ENCODE measurements around the gene DTHD1.

DTHD1 gene

GRCh38 chr4:36273276-36273675 lies 8.1 kb upstream of the DTHD1 start:
- no peak for DNase-seq

- no peak for DNase-seq
These were observed 7.3 kb upstream of the DTHD1 start for GRCh38 chr4:36274158-36274557.

GRCh38 chr4:36277533-36277932 lies 3.9 kb upstream of the DTHD1 start:
- DNase-seq, result no peak

DNA sequence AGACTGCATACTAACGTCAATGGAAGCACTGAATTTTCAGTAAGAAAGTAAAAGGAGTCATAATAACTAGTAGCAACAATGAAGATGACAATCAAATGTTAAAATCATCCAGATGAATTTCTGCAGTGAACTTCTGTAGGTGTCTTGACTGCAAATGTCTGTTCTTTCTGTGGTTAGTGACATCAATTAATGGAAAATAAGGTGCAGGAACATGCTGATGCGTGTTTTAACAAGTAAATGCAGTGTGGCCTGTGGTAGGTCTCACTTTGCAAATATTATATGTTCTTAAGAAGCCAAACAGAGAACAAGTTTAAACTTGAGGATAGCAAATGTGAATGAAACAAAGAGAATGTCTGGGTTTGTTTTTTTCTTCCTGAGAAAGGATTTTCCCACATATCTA lies 2.6 kb upstream of the DTHD1 start:
- no peak for DNase-seq

- DNase-seq, result no peak
These were observed 861 bp upstream of the DTHD1 start for GRCh38 chr4:36280555-36280954.

DNA sequence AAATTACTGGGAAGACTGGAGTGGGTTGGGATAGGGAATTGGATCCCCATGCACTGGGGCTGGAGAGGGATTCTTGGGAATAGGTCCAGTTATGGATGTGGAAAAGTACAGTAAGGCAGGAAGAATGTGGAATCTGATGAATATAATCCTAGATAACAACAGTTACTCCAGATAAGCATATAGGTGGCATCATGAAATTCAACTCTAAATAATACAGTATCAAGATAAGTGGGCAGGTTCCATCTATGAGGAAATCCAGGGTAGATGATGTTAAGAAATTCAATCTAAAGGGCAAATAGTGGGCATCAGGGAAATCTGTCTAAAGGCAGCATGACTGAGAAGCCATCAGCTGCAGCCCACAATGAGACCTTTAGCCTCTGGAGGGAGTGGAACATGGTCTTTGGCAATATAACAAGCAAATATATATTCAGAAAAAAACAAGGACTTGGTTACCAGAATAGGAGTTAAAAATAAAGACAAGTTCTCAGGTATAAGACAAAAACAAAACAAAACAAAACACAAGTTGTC lies 1.2 kb downstream of the DTHD1 start:
- DNase-seq, result no peak

DNA sequence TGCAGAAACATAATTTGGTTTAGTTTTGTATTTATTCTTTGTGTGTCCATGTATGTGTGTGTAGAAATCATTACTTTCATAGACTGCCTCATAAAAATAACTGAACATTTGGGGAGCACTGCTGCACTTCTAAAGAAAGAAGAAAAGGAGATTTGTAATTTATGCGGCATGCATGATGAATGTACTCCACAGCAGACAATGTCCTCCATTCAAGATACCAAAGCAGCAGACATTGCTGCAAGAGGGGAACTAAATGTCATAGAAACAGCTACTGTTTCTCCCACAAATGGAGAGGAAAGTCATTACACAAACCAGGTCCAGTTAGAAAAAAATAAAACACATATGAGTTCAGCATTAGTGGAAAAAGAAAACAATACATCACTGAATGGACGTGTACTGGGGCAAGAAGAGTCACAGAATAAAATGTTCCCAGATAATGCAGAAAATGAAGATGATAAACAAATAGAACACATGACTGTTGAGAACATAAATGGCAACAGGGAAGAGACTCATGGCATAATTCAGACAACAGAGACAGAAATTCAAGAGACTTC lies 2.6 kb downstream of the DTHD1 start:
- DNase-seq, result no peak

GRCh38 chr4:36285784-36286480 lies 4.5 kb downstream of the DTHD1 start:
- DNase-seq, result peak; percentile 69

- DNase-seq, result no peak
These were observed 5.1 kb downstream of the DTHD1 start for GRCh38 chr4:36286481-36286871.

- DNase-seq, result no peak
These were observed 7.5 kb downstream of the DTHD1 start for GRCh38 chr4:36288731-36289426.

DNA sequence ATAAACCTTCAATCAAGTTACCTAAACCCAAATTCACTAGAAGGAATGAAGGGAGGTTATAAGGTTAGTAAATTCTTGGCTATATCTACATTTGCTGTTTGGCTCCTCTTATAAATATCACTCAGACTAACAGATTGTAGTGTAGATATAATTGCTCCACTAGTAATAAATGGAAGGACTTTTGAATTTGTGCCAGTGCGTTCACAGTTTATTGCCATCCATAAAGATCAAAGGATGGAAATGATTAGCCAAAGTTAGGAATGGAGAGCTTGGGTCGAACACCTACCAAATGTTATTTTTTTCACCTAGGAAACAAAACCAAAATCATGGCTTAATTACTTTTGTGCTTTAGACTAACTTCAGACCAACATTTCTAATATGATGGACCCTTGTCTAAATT lies 9.2 kb downstream of the DTHD1 start:
- DNase-seq, result no peak

GRCh38 chr4:36292556-36293188 lies 11.3 kb downstream of the DTHD1 start:
- DNase-seq, result no peak

DNA sequence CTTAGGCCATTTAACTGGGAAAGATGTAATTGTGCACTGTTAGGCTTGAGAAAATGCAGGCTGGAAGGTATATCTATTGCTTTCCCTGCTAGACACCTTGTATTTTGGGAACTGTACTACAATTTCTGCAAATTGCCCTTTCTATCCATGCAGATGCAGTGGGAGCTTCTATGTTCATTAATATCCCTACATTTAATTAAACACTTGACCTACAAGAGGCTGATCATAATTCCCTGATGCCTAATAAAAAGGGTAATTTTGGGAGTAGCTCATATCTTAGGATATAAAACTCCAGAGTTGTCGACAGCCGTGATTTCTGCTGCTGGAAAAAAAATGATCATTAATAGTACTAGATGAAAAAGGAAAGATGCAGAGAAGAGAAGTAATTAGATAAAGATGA lies 19.7 kb downstream of the DTHD1 start:
- DNase-seq, result no peak

DNA sequence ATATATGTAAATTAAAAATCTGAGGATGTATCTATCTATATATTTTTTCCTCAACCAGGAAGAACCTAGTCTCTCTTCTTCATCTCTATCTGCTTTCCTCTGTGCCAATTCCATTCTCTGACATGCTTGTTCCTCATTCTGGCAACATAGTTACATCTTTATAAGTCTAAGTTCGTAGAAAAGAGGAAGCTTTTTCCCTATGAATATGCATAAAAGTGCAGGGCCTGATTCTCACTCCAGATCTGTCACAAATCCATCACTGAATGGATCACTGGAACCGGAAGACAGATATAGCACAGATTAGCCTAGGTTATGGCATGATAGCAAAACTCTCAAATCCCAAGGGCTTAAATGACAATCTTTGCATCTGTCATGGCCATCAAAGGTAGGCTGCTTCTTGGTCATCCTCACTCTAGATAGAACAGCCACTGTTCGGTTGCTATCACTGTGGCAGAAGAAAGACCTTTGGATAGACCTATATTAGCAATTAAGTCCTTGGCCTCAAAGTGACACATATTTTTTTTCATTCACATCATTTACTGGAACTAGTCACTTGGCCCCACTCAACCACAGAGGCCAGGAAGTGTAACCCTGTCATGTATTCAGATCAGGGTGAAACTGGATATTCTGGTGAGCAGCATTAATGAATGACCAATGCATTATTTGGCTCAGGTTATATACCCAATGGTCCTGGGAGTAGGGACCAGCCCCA lies 22.2 kb downstream of the DTHD1 start:
- no peak for DNase-seq

GRCh38 chr4:36304138-36304681 lies 22.8 kb downstream of the DTHD1 start:
- no peak for DNase-seq

GRCh38 chr4:36308150-36308549 lies 26.7 kb downstream of the DTHD1 start:
- no peak for DNase-seq

GRCh38 chr4:36310216-36310615 lies 28.8 kb downstream of the DTHD1 start:
- no peak for DNase-seq

DNA sequence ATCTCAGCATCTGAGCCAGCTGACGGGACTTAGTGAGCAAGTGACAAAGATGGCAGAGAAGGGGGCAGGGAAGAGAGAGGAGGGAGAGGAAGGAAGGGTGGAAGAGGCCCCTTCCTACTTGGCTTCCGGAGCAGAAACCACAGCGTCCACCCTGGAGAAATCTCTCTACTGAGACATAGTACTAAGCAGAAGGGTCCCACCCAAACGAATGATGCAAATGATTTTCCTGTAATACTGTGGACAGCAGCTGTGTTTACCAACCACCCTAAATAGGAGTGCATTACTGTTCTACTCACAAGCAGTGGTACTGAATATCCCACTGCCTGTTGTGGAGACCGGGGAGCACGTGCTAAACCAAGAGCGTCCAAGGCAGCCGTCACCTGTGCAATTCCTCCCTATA lies 29.4 kb downstream of the DTHD1 start:
- DNase-seq, result no peak

DNA sequence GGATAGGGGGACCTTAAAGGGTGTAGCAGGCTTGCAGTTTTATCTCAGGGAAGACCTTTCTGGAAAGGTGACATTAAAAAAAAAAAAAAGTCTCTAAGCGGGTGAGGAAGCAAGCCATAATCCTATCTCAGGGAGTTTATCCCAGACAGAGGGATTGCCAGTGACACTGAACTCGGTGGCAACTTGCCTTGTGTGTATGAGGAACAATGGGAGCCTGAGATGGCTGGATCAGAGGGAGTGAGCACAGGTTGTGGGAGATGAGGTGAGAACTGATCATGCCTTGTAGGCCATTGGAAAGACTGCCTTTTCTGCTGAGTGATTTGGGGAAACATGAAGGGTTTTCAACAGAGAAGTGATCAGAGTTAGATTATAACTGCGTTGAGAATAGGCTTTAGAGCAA lies 31.1 kb downstream of the DTHD1 start:
- no peak for DNase-seq

- no peak for DNase-seq
These were observed 31.9 kb downstream of the DTHD1 start for GRCh38 chr4:36313301-36313700.

- no peak for DNase-seq
These were observed 32.3 kb downstream of the DTHD1 start for GRCh38 chr4:36313703-36314102.

DNA sequence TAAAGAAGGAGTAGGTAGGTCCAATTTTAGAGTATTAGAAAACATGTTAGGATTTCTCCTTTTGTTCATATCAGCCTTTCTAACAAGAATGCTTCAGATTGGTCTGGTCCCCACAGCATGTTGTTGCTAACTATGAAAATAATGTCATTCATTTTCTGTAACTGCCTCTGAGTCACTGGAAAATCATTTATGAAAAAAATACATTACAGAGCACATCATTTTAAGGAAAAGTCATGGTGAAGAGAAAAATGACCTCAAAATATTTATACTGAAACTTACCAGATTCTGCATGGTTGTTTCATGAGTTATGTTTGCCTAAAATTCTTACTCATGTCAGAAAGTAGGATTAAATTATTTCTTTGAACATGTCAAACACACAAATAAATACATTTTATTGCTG lies 35.2 kb downstream of the DTHD1 start:
- DNase-seq, result no peak

- no peak for DNase-seq
These were observed 36.3 kb downstream of the DTHD1 start for GRCh38 chr4:36317721-36318120.

Data from stimulated activated CD4-positive, alpha-beta T cell treated with anti-CD3 and anti-CD28 coated beads, Interleukin-1b, Interleukin-23, amount 100 ng/mL, for 48 hours (primary cell).